ENCODE data around the gene DIS3L2.
"Not testable (repeated sequence)": the region's sequence is repeated elsewhere in the genome, so short reads cannot be mapped to it uniquely, and the experiment has no call there.

Gene DIS3L2

DNA sequence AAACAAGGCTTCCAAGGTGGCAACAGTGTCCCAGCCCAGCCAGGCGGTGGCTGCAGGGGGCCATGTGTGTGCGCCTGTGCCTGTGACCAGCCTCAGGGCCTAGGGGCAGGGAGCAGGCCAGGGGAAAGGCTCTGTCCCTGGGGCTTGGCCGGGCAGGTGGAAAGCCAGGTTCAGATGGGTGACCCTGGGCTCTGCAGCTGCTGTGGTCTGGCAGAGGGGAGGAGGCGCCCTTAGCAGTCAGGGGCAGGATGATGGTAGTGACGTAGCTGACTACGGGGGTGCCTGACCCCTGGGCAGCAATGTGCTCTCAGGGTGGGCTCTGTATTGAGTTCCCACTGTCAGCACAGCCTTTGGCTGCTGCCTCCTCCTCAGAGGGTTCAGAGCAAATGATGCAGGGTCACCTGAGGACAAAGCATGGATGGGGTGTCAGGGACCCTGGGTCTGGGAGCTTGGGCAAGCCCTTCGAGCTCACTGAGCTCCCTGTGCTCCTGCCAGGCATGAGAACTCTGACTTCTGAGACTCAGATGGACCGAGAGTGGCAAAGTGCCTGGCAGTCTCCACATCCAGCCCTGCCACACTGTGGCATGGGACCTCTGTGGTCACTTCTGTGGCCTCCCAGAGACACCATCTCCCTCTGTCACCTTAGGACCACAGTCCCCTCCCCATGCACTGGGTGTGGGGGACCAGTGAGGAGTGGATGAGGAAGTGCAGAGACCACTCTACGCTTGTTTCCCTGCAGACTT lies 360.5 kb downstream of the DIS3L2 start (continued):
- TF ChIP-seq, protein P1, sequence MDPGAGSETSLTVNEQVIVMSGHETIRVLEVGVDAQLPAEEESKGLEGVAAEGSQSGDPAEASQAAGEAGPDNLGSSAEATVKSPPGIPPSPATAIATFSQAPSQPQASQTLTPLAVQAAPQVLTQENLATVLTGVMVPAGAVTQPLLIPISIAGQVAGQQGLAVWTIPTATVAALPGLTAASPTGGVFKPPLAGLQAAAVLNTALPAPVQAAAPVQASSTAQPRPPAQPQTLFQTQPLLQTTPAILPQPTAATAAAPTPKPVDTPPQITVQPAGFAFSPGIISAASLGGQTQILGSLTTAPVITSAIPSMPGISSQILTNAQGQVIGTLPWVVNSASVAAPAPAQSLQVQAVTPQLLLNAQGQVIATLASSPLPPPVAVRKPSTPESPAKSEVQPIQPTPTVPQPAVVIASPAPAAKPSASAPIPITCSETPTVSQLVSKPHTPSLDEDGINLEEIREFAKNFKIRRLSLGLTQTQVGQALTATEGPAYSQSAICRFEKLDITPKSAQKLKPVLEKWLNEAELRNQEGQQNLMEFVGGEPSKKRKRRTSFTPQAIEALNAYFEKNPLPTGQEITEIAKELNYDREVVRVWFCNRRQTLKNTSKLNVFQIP (CRISPR knock-in tag; IDR thresholded peaks at IDR 0.05; ENCODE audit: borderline replicate concordance, low read depth) = no peak
- no peak for TF ChIP-seq TOX (CRISPR knock-in tag; IDR thresholded peaks at IDR 0.05; ENCODE audit: borderline replicate concordance)
- TF ChIP-seq, protein P2, sequence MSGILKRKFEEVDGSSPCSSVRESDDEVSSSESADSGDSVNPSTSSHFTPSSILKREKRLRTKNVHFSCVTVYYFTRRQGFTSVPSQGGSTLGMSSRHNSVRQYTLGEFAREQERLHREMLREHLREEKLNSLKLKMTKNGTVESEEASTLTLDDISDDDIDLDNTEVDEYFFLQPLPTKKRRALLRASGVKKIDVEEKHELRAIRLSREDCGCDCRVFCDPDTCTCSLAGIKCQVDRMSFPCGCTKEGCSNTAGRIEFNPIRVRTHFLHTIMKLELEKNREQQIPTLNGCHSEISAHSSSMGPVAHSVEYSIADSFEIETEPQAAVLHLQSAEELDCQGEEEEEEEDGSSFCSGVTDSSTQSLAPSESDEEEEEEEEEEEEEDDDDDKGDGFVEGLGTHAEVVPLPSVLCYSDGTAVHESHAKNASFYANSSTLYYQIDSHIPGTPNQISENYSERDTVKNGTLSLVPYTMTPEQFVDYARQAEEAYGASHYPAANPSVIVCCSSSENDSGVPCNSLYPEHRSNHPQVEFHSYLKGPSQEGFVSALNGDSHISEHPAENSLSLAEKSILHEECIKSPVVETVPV (CRISPR knock-in tag; IDR thresholded peaks at IDR 0.05) = no peak
- no peak for TF ChIP-seq BACH2 (CRISPR knock-in tag; IDR thresholded peaks at IDR 0.05; ENCODE audit: borderline replicate concordance)
- TF ChIP-seq ISL1 (CRISPR knock-in tag; IDR thresholded peaks at IDR 0.05) = no peak
- TF ChIP-seq ARNTL (CRISPR knock-in tag; IDR thresholded peaks at IDR 0.05; ENCODE audit: borderline replicate concordance, low read depth) = no peak
- no peak for TF ChIP-seq RARB (CRISPR knock-in tag; IDR thresholded peaks at IDR 0.05)
- no peak for TF ChIP-seq OSR1 (CRISPR knock-in tag; IDR thresholded peaks at IDR 0.05)
- no peak for TF ChIP-seq ZC3H10 (CRISPR knock-in tag; IDR thresholded peaks at IDR 0.05)

DNA sequence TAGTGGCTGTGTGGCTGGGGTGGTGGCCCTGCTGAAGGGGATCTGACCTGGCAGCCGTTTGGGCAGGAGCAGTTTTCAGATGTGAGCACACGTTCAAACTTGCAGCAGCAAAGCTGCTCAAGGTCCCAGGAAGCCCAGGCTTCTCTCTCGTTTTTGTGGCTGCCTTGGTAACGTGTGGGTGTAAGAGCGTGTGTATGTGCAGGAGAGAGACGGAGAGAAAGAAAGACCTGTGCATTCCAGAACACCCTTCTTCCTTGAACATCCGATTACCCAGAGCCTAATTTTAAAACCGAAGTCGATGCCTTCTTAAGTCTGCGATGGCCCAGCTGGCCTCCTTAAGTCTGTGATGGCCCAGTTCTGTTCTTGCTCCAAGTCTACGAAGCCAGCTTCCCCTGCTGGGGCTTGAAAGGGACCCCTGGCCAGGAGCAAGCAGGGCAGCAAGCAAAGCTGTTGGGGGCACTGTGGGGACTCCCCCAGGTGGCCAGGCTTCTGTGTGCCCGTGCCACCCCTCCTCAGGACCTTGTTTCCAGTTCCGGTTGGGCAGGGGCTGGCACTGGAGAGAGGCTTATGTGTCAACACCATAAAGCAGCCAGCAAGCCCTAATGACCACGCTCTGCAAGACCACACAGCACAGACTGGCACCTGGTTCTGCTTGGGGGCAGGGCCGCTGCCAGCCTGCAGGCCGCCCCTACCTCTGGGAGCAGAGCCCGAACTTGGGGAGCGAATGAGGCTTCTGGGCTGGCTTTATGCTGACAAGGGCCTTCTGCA lies 361.2 kb downstream of the DIS3L2 start:
- TF ChIP-seq GLIS3 (CRISPR knock-in tag; IDR thresholded peaks at IDR 0.05) (no peak), CSDC2 (CRISPR knock-in tag; IDR thresholded peaks at IDR 0.05) (no peak), ZC3H10 (CRISPR knock-in tag; IDR thresholded peaks at IDR 0.05) (no peak), TOX (CRISPR knock-in tag; IDR thresholded peaks at IDR 0.05; ENCODE audit: borderline replicate concordance) (no peak), ZNF8 (CRISPR knock-in tag; IDR thresholded peaks at IDR 0.05) (no peak), ARNTL (CRISPR knock-in tag; IDR thresholded peaks at IDR 0.05; ENCODE audit: borderline replicate concordance, low read depth) (no peak), ZNF565 (CRISPR knock-in tag; conservative IDR thresholded peaks at IDR 0.05; ENCODE audit: low read depth) (no peak)
- TF ChIP-seq, protein P3, sequence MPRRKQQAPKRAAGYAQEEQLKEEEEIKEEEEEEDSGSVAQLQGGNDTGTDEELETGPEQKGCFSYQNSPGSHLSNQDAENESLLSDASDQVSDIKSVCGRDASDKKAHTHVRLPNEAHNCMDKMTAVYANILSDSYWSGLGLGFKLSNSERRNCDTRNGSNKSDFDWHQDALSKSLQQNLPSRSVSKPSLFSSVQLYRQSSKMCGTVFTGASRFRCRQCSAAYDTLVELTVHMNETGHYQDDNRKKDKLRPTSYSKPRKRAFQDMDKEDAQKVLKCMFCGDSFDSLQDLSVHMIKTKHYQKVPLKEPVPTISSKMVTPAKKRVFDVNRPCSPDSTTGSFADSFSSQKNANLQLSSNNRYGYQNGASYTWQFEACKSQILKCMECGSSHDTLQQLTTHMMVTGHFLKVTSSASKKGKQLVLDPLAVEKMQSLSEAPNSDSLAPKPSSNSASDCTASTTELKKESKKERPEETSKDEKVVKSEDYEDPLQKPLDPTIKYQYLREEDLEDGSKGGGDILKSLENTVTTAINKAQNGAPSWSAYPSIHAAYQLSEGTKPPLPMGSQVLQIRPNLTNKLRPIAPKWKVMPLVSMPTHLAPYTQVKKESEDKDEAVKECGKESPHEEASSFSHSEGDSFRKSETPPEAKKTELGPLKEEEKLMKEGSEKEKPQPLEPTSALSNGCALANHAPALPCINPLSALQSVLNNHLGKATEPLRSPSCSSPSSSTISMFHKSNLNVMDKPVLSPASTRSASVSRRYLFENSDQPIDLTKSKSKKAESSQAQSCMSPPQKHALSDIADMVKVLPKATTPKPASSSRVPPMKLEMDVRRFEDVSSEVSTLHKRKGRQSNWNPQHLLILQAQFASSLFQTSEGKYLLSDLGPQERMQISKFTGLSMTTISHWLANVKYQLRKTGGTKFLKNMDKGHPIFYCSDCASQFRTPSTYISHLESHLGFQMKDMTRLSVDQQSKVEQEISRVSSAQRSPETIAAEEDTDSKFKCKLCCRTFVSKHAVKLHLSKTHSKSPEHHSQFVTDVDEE (CRISPR knock-in tag; IDR thresholded peaks at IDR 0.05) = no peak
- TF ChIP-seq, protein P4, sequence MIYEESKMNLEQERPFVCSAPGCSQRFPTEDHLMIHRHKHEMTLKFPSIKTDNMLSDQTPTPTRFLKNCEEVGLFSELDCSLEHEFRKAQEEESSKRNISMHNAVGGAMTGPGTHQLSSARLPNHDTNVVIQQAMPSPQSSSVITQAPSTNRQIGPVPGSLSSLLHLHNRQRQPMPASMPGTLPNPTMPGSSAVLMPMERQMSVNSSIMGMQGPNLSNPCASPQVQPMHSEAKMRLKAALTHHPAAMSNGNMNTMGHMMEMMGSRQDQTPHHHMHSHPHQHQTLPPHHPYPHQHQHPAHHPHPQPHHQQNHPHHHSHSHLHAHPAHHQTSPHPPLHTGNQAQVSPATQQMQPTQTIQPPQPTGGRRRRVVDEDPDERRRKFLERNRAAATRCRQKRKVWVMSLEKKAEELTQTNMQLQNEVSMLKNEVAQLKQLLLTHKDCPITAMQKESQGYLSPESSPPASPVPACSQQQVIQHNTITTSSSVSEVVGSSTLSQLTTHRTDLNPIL (CRISPR knock-in tag; IDR thresholded peaks at IDR 0.05; ENCODE audit: low read depth) = no peak
- ATAC-seq = no peak

DNA sequence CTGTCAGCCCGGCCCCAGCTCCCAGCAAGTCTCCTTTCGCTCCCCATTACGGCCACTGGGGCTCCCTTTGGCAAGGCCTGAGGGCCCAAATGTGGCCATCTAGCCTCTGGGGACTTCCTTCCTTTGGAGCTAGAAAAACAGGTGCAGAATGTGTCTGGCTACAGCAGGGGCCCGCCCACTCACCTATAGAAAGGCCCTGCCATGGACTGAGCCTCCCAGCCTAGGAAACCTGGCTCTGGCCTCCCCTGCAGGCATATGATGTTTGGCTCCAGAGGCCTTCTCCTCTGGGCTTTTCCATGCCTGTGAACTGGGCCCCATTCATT lies 361.8 kb downstream of the DIS3L2 start:
- no peak for TF ChIP-seq CSDC2 (CRISPR knock-in tag; IDR thresholded peaks at IDR 0.05)
- TF ChIP-seq ZNF70 (CRISPR knock-in tag; IDR thresholded peaks at IDR 0.05) = no peak
- TF ChIP-seq ZNF8 (CRISPR knock-in tag; IDR thresholded peaks at IDR 0.05) = no peak
- TF ChIP-seq, protein P1 (CRISPR knock-in tag; IDR thresholded peaks at IDR 0.05; ENCODE audit: borderline replicate concordance, low read depth) = no peak
- TF ChIP-seq ZNF565 (CRISPR knock-in tag; conservative IDR thresholded peaks at IDR 0.05; ENCODE audit: low read depth) = no peak
- no peak for ATAC-seq

DNA sequence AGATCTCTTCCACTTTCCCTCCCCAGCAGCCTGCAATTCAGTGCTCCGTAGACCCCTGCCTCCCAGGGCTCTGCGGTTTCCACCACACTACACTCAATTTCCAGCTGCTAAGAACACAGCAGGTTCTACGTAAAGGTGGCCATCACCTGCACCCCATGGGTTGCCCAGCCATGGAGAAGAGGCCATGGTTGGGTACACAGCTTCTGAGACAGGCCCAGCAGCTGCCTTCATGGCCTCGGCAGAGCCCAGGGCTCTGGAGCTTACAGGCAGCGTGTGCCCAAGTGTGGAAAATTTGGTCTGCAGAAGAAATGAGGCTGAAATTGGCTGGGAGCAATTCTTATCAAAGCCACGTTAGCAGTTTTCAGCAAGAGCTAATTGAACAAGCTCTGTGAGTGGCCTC lies 362.5 kb downstream of the DIS3L2 start:
- not testable (repeated sequence) for ATAC-seq

Measured in SK-N-SH treated with all-trans-retinoic acid at 6 μM for 48 hours (cell line).